Testis (tissue), 3 donors: ENCODE data around the gene OSBPL9. TPM values are rescaled to one million over a fixed set of nuclear protein-coding genes. Genes with fewer than 3 reads are reported as not detected.

Experiments used
- DNase-seq: peaks from one replicate; pipeline ENCODE4 v3.0.0-alpha.2; 2019
- H3K27ac ChIP-seq, 2 donors: fragments of 200-600 bp; sonication (generic); one replicate each; pipeline ENCODE4 v1.5.1; 2019
- H3K27me3 ChIP-seq: fragments of 200-600 bp; sonication (generic); one replicate; pipeline ENCODE4 v1.5.1; 2019
- H3K36me3 ChIP-seq: fragments of 200-600 bp; sonication (generic); one replicate; pipeline ENCODE4 v1.5.1; 2017; ENCODE audit warnings: low read depth; ENCODE audit errors: missing control alignments
- H3K4me1 ChIP-seq: fragments of 200-600 bp; sonication (generic); one replicate; pipeline ENCODE4 v1.5.1; 2019
- H3K4me3 ChIP-seq, 2 donors: fragments of 200-600 bp; sonication (generic); one replicate each; pipeline ENCODE4 v1.5.1; 2017 to 2019
- H3K9me3 ChIP-seq: fragments of 200-600 bp; sonication (generic); one replicate; pipeline ENCODE4 v1.5.1; 2017
- POLR2A ChIP-seq: fragments of 450-650 bp; IDR thresholded peaks from one replicate; pipeline ENCODE4 v1.6.1; 2017; ENCODE audit warnings: antibody characterized with exemption, mild to moderate bottlenecking, moderate library complexity
- WGBS, 2 donors: methylation state at CpG; one replicate each; pipeline ENCODE4 v1.1.5; 2018; 5-methylcytosine and 5-hydroxymethylcytosine counted together
- intact Hi-C: fragments of 100-400 bp; cut with DNase I; formaldehyde crosslinking; loops from one replicate; pipeline ENCODE4 v1.15.1; 2023; ENCODE audit warnings: low total_unique reads
- polyA plus RNA-seq: library from polyadenylated mRNA; stranded (reverse); fragments of 350-450 nt; fragmentation: Illumina TruSeq; extraction: RNeasy Lipid Tissue Mini Kit (QIAGEN cat#74804); gene quantifications from one replicate; pipeline ENCODE4 v1.2.3, GENCODE V29; 2014; ENCODE audit warnings: low read depth, low replicate concordance; ENCODE audit not compliant: insufficient read depth
- total RNA-seq, 2 donors: library from RNA; depleted of rRNA; stranded (reverse); fragments of >200 nt; gene quantifications; one replicate each; pipeline ENCODE4 v1.2.3, GENCODE V29; 2016
- TF ChIP-seq, protein P1 (sequence below), 3 experiments: fragments of 450-650 bp in 2 of 3; fragments of 200-600 bp in 1 of 3; sonication (generic) in 1 of 3; IDR thresholded peaks; one replicate each; pipeline ENCODE4 v1.5.1; 2016 to 2019; ENCODE audit warnings: antibody characterized with exemption in 3 of 3, mild to moderate bottlenecking in 2 of 3, moderate library complexity in 1 of 3

Gene OSBPL9
- total and polyA plus RNA-seq, 3 donors from 2014 or later: 59.3 to 160 (median 117) TPM

DNA sequence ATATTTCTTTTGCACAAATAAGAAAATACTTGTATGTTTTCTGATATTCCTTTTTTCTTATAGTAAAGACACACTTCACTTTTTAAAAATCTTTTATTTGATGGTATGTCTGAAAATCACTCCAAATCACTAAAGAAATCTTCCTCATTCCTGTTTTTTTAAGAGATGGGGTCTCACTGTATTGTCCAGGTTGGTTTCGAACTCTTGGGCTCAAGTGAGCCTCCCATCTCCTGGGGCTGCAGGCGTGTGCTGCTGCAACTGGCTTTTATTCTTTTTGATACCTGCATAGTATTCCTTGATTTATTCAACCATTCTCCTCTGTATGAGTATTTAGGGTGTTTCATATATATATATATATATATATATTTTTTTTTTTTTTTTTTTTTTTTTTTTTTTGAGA lies 88.1 kb downstream of the OSBPL9 start:
- no peak for DNase-seq
- WGBS, 2 donors: 98 to 100% methylated on average over 2 of the region's 2 CpGs
- H3K4me1 ChIP-seq: peaks cover 4% of the 10 kb centered on the region
- no peak overlapping the region for H3K4me3 ChIP-seq
- intact Hi-C loops: no loop called here
- no peak overlapping the region for H3K27ac ChIP-seq
- no peaks in the 10 kb centered on the region for H3K36me3 ChIP-seq
- no peaks in the 10 kb centered on the region for H3K27me3 ChIP-seq
- H3K9me3 ChIP-seq: no peaks in the 10 kb centered on the region
- TF ChIP-seq, protein P1, sequence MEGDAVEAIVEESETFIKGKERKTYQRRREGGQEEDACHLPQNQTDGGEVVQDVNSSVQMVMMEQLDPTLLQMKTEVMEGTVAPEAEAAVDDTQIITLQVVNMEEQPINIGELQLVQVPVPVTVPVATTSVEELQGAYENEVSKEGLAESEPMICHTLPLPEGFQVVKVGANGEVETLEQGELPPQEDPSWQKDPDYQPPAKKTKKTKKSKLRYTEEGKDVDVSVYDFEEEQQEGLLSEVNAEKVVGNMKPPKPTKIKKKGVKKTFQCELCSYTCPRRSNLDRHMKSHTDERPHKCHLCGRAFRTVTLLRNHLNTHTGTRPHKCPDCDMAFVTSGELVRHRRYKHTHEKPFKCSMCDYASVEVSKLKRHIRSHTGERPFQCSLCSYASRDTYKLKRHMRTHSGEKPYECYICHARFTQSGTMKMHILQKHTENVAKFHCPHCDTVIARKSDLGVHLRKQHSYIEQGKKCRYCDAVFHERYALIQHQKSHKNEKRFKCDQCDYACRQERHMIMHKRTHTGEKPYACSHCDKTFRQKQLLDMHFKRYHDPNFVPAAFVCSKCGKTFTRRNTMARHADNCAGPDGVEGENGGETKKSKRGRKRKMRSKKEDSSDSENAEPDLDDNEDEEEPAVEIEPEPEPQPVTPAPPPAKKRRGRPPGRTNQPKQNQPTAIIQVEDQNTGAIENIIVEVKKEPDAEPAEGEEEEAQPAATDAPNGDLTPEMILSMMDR (IDR thresholded peaks at IDR 0.05): no peak
- no peak for TF ChIP-seq POLR2A

DNA sequence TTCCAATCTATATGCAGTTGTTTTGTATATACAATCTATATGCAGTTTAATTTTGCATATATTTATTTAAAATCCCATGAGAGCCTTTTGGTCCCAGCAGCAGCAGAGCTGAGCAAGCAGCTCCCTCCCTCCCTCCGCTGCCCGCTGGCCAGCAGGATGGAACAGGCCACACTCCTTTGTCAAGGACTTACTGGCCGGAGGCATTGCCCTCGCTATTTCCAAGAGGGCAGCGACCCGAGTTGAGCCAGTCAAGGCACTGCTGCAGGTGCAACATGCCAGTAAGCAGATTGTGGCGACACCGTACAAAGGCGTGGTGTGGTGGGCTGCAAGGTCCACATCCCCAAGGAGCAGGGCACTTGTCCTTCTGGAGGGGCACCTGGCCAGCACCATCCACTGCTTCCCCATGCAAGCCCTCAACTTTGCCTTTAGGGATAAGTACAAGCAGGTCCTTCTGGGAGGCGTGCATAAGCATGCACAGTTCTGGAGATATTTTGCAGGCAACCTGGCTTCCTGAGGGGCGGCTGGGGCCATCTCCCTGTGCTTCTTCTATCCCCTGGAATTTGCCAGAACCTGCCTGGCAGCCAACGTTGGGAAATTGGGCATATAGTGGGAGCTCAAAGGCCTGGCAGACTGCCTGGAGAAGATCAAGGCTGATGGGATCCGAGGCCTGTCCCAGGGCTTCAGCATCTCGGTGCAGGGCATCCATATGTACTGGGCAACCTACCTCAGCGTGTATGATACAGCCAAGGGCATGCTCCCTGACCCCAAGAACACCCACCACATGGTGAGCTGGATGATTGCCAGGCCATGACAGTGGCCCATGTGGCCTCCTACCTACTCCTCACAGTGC lies 92.2 kb downstream of the OSBPL9 start:
- H3K9me3 ChIP-seq: no peaks in the 10 kb centered on the region
- H3K4me3 ChIP-seq: no peak overlapping the region
- intact Hi-C loops: no loop called here
- no peak overlapping the region for H3K27ac ChIP-seq
- no peak for DNase-seq
- no peaks in the 10 kb centered on the region for H3K27me3 ChIP-seq
- TF ChIP-seq, protein P1 (IDR thresholded peaks at IDR 0.05): no peak
- TF ChIP-seq POLR2A: no peak
- no peaks in the 10 kb centered on the region for H3K36me3 ChIP-seq
- H3K4me1 ChIP-seq: no peaks in the 10 kb centered on the region
- 87 to 90% methylated on average over 9 to 15 of the region's 15 CpGs for WGBS, 2 donors

DNA sequence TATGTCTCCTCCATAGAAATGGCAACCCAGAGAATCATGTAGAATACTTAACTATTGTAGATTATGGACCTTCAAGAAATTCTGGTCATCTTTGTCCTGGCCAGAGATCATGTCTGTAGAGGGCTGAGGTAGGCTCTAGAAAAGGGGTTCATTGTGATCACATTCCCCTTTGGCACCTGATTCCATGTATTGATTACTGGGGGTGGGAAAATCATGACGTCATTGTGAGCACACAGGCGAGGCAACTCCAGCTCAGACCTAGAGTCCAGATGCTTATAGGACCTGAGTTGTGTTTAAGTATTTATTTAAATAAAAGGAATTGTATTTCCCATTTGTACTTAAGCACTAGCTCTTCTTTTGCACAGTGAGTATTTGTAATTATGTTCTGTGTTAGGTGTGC lies 93.1 kb downstream of the OSBPL9 start:
- Histone ChIP-seq H3K27me3 (no peaks in the 10 kb centered on the region), H3K4me3 (no peak overlapping the region), H3K4me1 (no peaks in the 10 kb centered on the region), H3K9me3 (no peaks in the 10 kb centered on the region), H3K27ac (no peak overlapping the region), H3K36me3 (no peaks in the 10 kb centered on the region)
- TF ChIP-seq, protein P1 (IDR thresholded peaks at IDR 0.05): no peak
- no peak for TF ChIP-seq POLR2A
- intact Hi-C loops: no loop called here
- DNase-seq: no peak
- 89 to 96% methylated on average over 2 of the region's 2 CpGs for WGBS, 2 donors

DNA sequence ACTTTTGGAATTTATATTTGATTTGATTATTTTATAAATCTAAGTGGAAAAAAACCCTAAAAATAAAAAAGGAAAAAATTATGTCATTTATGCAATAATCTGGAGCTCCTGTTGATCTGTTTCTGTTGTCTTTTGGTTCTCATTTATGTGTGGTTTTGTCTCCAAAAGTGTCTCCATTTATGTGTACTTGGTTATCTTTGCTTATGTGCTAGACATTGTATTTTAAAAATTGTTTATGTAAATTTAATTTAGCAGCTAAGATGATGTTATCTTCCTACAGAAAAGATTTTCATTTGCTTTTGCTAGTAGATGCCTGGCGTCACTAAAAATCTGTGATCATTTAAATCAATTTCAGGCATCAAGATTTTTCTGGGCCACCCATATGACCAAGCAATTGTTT lies 95.7 kb downstream of the OSBPL9 start:
- Histone ChIP-seq H3K4me1 (no peaks in the 10 kb centered on the region), H3K36me3 (no peaks in the 10 kb centered on the region), H3K27me3 (no peaks in the 10 kb centered on the region), H3K9me3 (no peaks in the 10 kb centered on the region), H3K27ac (no peak overlapping the region), H3K4me3 (no peak overlapping the region)
- intact Hi-C loops: no loop called here
- TF ChIP-seq POLR2A: no peak
- TF ChIP-seq, protein P1 (IDR thresholded peaks at IDR 0.05): no peak
- DNase-seq: no peak
- WGBS, 2 donors: 88 to 89% methylated on average over 1 of the region's 1 CpG
